GM12875 (cell line): ENCODE data around the gene KRT7.

Experiments used
- H3K4me3 ChIP-seq: one replicate; pipeline ENCODE4 v1.5.1; 2011; ENCODE audit warnings: low read depth, low read length, control low read depth
- CTCF ChIP-seq: IDR thresholded peaks from 2 replicates; pipeline ENCODE4 v1.5.1; 2011; ENCODE audit warnings: low read depth, mild to moderate bottlenecking, control low read depth, inconsistent platforms, low read length, moderate library complexity, borderline replicate concordance; ENCODE audit not compliant: insufficient read depth

Gene KRT7

GRCh38 chr12:52258335-52258901 is 25.4 kb downstream of the KRT7 start:
- TF ChIP-seq CTCF = no peak
- no peak overlapping the region for H3K4me3 ChIP-seq

- no peak overlapping the region for H3K4me3 ChIP-seq
- no peak for TF ChIP-seq CTCF
Observed at GRCh38 chr12:52259657-52260243, 26.7 kb downstream of the KRT7 start.

GRCh38 chr12:52260361-52261207 is 27.5 kb downstream of the KRT7 start:
- no peak for TF ChIP-seq CTCF
- no peak overlapping the region for H3K4me3 ChIP-seq

- no peak for TF ChIP-seq CTCF
- H3K4me3 ChIP-seq = no peak overlapping the region
Observed at GRCh38 chr12:52261208-52261484, 28.1 kb downstream of the KRT7 start.

- no peak for TF ChIP-seq CTCF
Observed at GRCh38 chr12:52262286-52262685, 29.2 kb downstream of the KRT7 start.

GRCh38 chr12:52263761-52264434 is 30.9 kb downstream of the KRT7 start:
- no peak for TF ChIP-seq CTCF
- H3K4me3 ChIP-seq = no peak overlapping the region

More at GRCh38 chr12:52262286-52262685, 29.2 kb downstream of the KRT7 start:
- H3K4me3 ChIP-seq = no peak overlapping the region
